ENCODE measurements around the gene ZWILCH.
"Not testable (repeated sequence)": the region's sequence is repeated elsewhere in the genome, so short reads cannot be mapped to it uniquely, and the experiment has no call there.

Gene ZWILCH

GRCh38 chr15:66461917-66462316 lies 43.2 kb upstream of the ZWILCH start:
- no peak for TF ChIP-seq CTCF (conservative IDR thresholded peaks at IDR 0.05; ENCODE audit: low read depth, low read length)
- no peaks in the 10 kb centered on the region for H3K36me3 ChIP-seq (ENCODE audit: insufficient read depth)
- no peak overlapping the region for H3K27ac ChIP-seq
- no peak overlapping the region for H3K9ac ChIP-seq
- H2AFZ ChIP-seq (ENCODE audit: low read depth): no peak overlapping the region
- no peak overlapping the region for H3K4me2 ChIP-seq
- no peaks in the 10 kb centered on the region for H3K4me1 ChIP-seq (ENCODE audit: low read depth, poor library complexity, severe bottlenecking)
- H3K4me3 ChIP-seq (IDR thresholded peaks at IDR 0.05; ENCODE audit: insufficient read depth, low read depth, low read length): no peak overlapping the region
- H3K79me2 ChIP-seq (ENCODE audit: insufficient read depth, low read depth): no peaks in the 10 kb centered on the region
- no peaks in the 10 kb centered on the region for H3K27me3 ChIP-seq (ENCODE audit: insufficient read depth, low read depth)
- H4K20me1 ChIP-seq (ENCODE audit: insufficient read depth): no peaks in the 10 kb centered on the region

- no peak overlapping the region for H3K27ac ChIP-seq
- no peaks in the 10 kb centered on the region for H4K20me1 ChIP-seq (ENCODE audit: insufficient read depth)
- no peak overlapping the region for H2AFZ ChIP-seq (ENCODE audit: low read depth)
- no peaks in the 10 kb centered on the region for H3K79me2 ChIP-seq (ENCODE audit: insufficient read depth, low read depth)
- H3K9ac ChIP-seq: no peak overlapping the region
- TF ChIP-seq CTCF (conservative IDR thresholded peaks at IDR 0.05; ENCODE audit: low read depth, low read length): no peak
- H3K4me1 ChIP-seq (ENCODE audit: low read depth, poor library complexity, severe bottlenecking): no peaks in the 10 kb centered on the region
- no peaks in the 10 kb centered on the region for H3K36me3 ChIP-seq (ENCODE audit: insufficient read depth)
- no peak overlapping the region for H3K4me2 ChIP-seq
- no peaks in the 10 kb centered on the region for H3K27me3 ChIP-seq (ENCODE audit: insufficient read depth, low read depth)
- no peak overlapping the region for H3K4me3 ChIP-seq (IDR thresholded peaks at IDR 0.05; ENCODE audit: insufficient read depth, low read depth, low read length)
Observed at GRCh38 chr15:66462627-66463026, 42.5 kb upstream of the ZWILCH start.

- not testable (repeated sequence) for H3K36me3 ChIP-seq (ENCODE audit: insufficient read depth); H3K27me3 ChIP-seq (ENCODE audit: insufficient read depth, low read depth); H3K4me1 ChIP-seq (ENCODE audit: low read depth, poor library complexity, severe bottlenecking); H3K4me2 ChIP-seq; H3K79me2 ChIP-seq (ENCODE audit: insufficient read depth, low read depth); H3K9ac ChIP-seq; H3K27ac ChIP-seq; H2AFZ ChIP-seq (ENCODE audit: low read depth); H4K20me1 ChIP-seq (ENCODE audit: insufficient read depth); H3K4me3 ChIP-seq (IDR thresholded peaks at IDR 0.05; ENCODE audit: insufficient read depth, low read depth, low read length)
Observed at GRCh38 chr15:66465294-66465693, 39.8 kb upstream of the ZWILCH start.

GRCh38 chr15:66467162-66468040 lies 37.7 kb upstream of the ZWILCH start:
- H3K27ac ChIP-seq; H3K4me2 ChIP-seq; H3K79me2 ChIP-seq (ENCODE audit: insufficient read depth, low read depth); H2AFZ ChIP-seq (ENCODE audit: low read depth); H3K9ac ChIP-seq; H3K4me3 ChIP-seq (IDR thresholded peaks at IDR 0.05; ENCODE audit: insufficient read depth, low read depth, low read length); H3K4me1 ChIP-seq (ENCODE audit: low read depth, poor library complexity, severe bottlenecking); H3K27me3 ChIP-seq (ENCODE audit: insufficient read depth, low read depth); H4K20me1 ChIP-seq (ENCODE audit: insufficient read depth); H3K36me3 ChIP-seq (ENCODE audit: insufficient read depth): not testable (repeated sequence)

- not testable (repeated sequence) for H3K4me2 ChIP-seq; H2AFZ ChIP-seq (ENCODE audit: low read depth); H4K20me1 ChIP-seq (ENCODE audit: insufficient read depth); H3K27me3 ChIP-seq (ENCODE audit: insufficient read depth, low read depth); H3K27ac ChIP-seq; H3K4me1 ChIP-seq (ENCODE audit: low read depth, poor library complexity, severe bottlenecking); H3K79me2 ChIP-seq (ENCODE audit: insufficient read depth, low read depth); H3K36me3 ChIP-seq (ENCODE audit: insufficient read depth); H3K9ac ChIP-seq; H3K4me3 ChIP-seq (IDR thresholded peaks at IDR 0.05; ENCODE audit: insufficient read depth, low read depth, low read length)
Observed at GRCh38 chr15:66470825-66471224, 34.3 kb upstream of the ZWILCH start.
